HepG2 (cell line): Measurements from ENCODE around the gene NDUFAF8. TPM values are rescaled to one million over a fixed set of nuclear protein-coding genes. Genes with fewer than 3 reads are reported as not detected.

ENCODE experiments used
- ETV5 ChIP-seq: IDR thresholded peaks from 2 replicates; pipeline ENCODE4 v1.6.1; 2018; ENCODE audit warnings: missing biosample characterization, missing genetic modification reagents, inconsistent platforms, borderline replicate concordance
- GFI1 ChIP-seq: sonication (generic); formaldehyde crosslinking; IDR thresholded peaks from 2 replicates; pipeline ENCODE4 v1.5.0; 2020; ENCODE audit warnings: missing genetic modification reagents, mild to moderate bottlenecking, borderline replicate concordance
- HNRNPH1 ChIP-seq: fragments of 200-400 bp; formaldehyde crosslinking; optimal IDR thresholded peaks from 2 replicates; pipeline ENCODE3; 2017; ENCODE audit warnings: mild to moderate bottlenecking, low read depth, low read length
- KLF12 ChIP-seq: sonication (generic); formaldehyde crosslinking; IDR thresholded peaks from 2 replicates; pipeline ENCODE4 v1.4.0; 2020; ENCODE audit warnings: missing genetic modification reagents, borderline replicate concordance
- MTA1 ChIP-seq: sonication (generic); formaldehyde crosslinking; IDR thresholded peaks from 2 replicates; pipeline ENCODE4 v1.4.0; 2020; ENCODE audit warnings: missing genetic modification reagents, mild to moderate bottlenecking, borderline replicate concordance
- NFKB2 ChIP-seq: sonication (generic); formaldehyde crosslinking; IDR thresholded peaks from 2 replicates; pipeline ENCODE4 v1.4.0; 2020; ENCODE audit warnings: missing genetic modification reagents, borderline replicate concordance
- NKX3-1 ChIP-seq: sonication (generic); formaldehyde crosslinking; IDR thresholded peaks from 2 replicates; pipeline ENCODE4 v1.5.0; 2020; ENCODE audit warnings: missing genetic modification reagents
- NR2F2 ChIP-seq: IDR thresholded peaks from 2 replicates; pipeline ENCODE4 v1.6.1; 2012; ENCODE audit warnings: low read depth, inconsistent platforms, borderline replicate concordance
- PHF20 ChIP-seq: sonication (generic); formaldehyde crosslinking; IDR thresholded peaks from 2 replicates; pipeline ENCODE4 v1.5.0; 2020; ENCODE audit warnings: mild to moderate bottlenecking, missing genetic modification reagents
- SAP130 ChIP-seq: IDR thresholded peaks from 2 replicates; pipeline ENCODE4 v1.6.1; 2016; ENCODE audit warnings: low read depth
- SIX1 ChIP-seq: sonication (generic); formaldehyde crosslinking; IDR thresholded peaks from 2 replicates; pipeline ENCODE4 v1.4.0; 2020; ENCODE audit warnings: missing genetic modification reagents, borderline replicate concordance
- THAP9 ChIP-seq: sonication (generic); formaldehyde crosslinking; IDR thresholded peaks from 2 replicates; pipeline ENCODE4; 2020; ENCODE audit warnings: missing genetic modification reagents, mild to moderate bottlenecking, borderline replicate concordance
- YEATS2 ChIP-seq: sonication (generic); formaldehyde crosslinking; IDR thresholded peaks from 2 replicates; pipeline ENCODE4 v1.4.0; 2020; ENCODE audit warnings: missing genetic modification reagents, borderline replicate concordance
- ZBED4 ChIP-seq: sonication (generic); formaldehyde crosslinking; IDR thresholded peaks from 2 replicates; pipeline ENCODE4 v1.4.0; 2020; ENCODE audit warnings: missing genetic modification reagents, borderline replicate concordance
- ZFP37 ChIP-seq: sonication (generic); formaldehyde crosslinking; IDR thresholded peaks from 2 replicates; pipeline ENCODE4 v1.4.0; 2020; ENCODE audit warnings: missing genetic modification reagents, borderline replicate concordance
- ZNF136 ChIP-seq: sonication (generic); formaldehyde crosslinking; IDR thresholded peaks from 2 replicates; pipeline ENCODE4 v1.8.1; 2022; ENCODE audit warnings: low read depth, mild to moderate bottlenecking, moderate library complexity, missing genetic modification reagents
- ZNF276 ChIP-seq: sonication (generic); formaldehyde crosslinking; IDR thresholded peaks from 2 replicates; pipeline ENCODE4 v1.4.0; 2020; ENCODE audit warnings: mild to moderate bottlenecking, low read depth, missing genetic modification reagents
- ZNF616 ChIP-seq: sonication (generic); formaldehyde crosslinking; IDR thresholded peaks from 2 replicates; pipeline ENCODE4 v1.5.0; 2020; ENCODE audit warnings: low read depth, mild to moderate bottlenecking, missing genetic modification reagents
- ZNF644 ChIP-seq: IDR thresholded peaks from 2 replicates; pipeline ENCODE4 v1.6.1; 2016; ENCODE audit warnings: low read depth
- ZNF776 ChIP-seq: sonication (generic); formaldehyde crosslinking; IDR thresholded peaks from 2 replicates; pipeline ENCODE4 v1.4.0; 2020; ENCODE audit warnings: mild to moderate bottlenecking, missing genetic modification reagents
- ZNF777 ChIP-seq: sonication (generic); formaldehyde crosslinking; IDR thresholded peaks from 2 replicates; pipeline ENCODE4 v1.4.0; 2020; ENCODE audit warnings: missing genetic modification reagents
- polyA plus RNA-seq, 8 experiments: library from polyadenylated mRNA; depleted of rRNA in 3 of 8; stranded (reverse) in 7 of 8; unstranded in 1 of 8; fragments of >200 nt; fragmentation: Illumina TruSeq in 4 of 8; extraction: Trizol in 4 of 8; gene quantifications; 2 replicates each; pipeline versions ENCODE4 v1.2.1 to v1.2.3, GENCODE V29; 2011 to 2016; ENCODE audit warnings: low read depth in 4 of 8, missing spikeins in 1 of 8, mixed read lengths in 1 of 8; ENCODE audit not compliant: insufficient read depth in 1 of 8
- total RNA-seq, 5 experiments: library from RNA; depleted of rRNA; stranded (reverse); fragments of >200 nt; fragmentation: Illumina TruSeq; extraction: Trizol; gene quantifications; 2 replicates each; pipeline ENCODE4 v1.2.3, GENCODE V29; 2016; ENCODE audit warnings: low read depth in 1 of 5

Gene NDUFAF8
- total and polyA plus RNA-seq, 2 of the 13 experiments (the other 11 are each of a cell fraction or from before 2014, with no cell fraction given): 75.6 to 233 TPM

- TF ChIP-seq ZBED4 (CRISPR knock-in tag): no peak
- peak; percentile 65 for TF ChIP-seq SAP130
- 0 out of 2 replicates have a peak, but pooled peaks have one; percentile 14 for TF ChIP-seq YEATS2 (CRISPR knock-in tag)
- TF ChIP-seq NR2F2: 0 out of 2 replicates have a peak, but pooled peaks have one; percentile 13
- TF ChIP-seq NKX3-1: 0 out of 2 replicates have a peak, but pooled peaks have one; percentile 20
- TF ChIP-seq ZNF644 (CRISPR knock-in tag): no peak
- no peak for TF ChIP-seq ZFP37
- TF ChIP-seq SIX1: peak; percentile 20; the same call in 1 of the 2 replicates
- TF ChIP-seq ZNF777 (CRISPR knock-in tag): no peak
- TF ChIP-seq ETV5 (CRISPR knock-in tag): peak; percentile 42; the same call in 1 of the 2 replicates
- TF ChIP-seq GFI1: no peak
- TF ChIP-seq THAP9 (CRISPR knock-in tag): peak; percentile 64; the same call in 1 of the 2 replicates
- peak; percentile 73; the same call in 1 of the 2 replicates for TF ChIP-seq ZNF776 (CRISPR knock-in tag)
- peak; percentile 62 for TF ChIP-seq MTA1 (CRISPR knock-in tag)
- TF ChIP-seq ZNF616 (CRISPR knock-in tag): 0 out of 2 replicates have a peak, but pooled peaks have one; percentile 23
- no peak for TF ChIP-seq HNRNPH1
- TF ChIP-seq ZNF136 (CRISPR knock-in tag): 0 out of 2 replicates have a peak, but pooled peaks have one; percentile 44
- TF ChIP-seq KLF12 (CRISPR knock-in tag): 0 out of 2 replicates have a peak, but pooled peaks have one; percentile 49
- peak; percentile 74; the same call in 1 of the 2 replicates for TF ChIP-seq ZNF276 (CRISPR knock-in tag)
- no peak for TF ChIP-seq PHF20 (CRISPR knock-in tag)
- TF ChIP-seq NFKB2: peak; percentile 44; the same call in 1 of the 2 replicates
Measured at GRCh38 chr17:81221842-81222619, 17.1 kb upstream of the NDUFAF8 start (continued).
